Spleen (tissue), 3 donors: ENCODE results near the gene PDIA6.

Experiments
- POLR2A ChIP-seq, 3 donors: fragments of 450-650 bp; IDR thresholded peaks; one replicate each; pipeline ENCODE4 v1.5.1; 2017; ENCODE audit warnings: antibody characterized with exemption in 3 of 3, mild to moderate bottlenecking in 1 of 3
- POLR2AphosphoS5 ChIP-seq, 3 donors: sonication (generic); formaldehyde crosslinking; IDR thresholded peaks; one replicate each; pipeline ENCODE4 v1.5.1; 2017; ENCODE audit warnings: antibody characterized with exemption in 3 of 3

- TF ChIP-seq POLR2A (IDR thresholded peaks at IDR 0.05) (no peak), POLR2AphosphoS5 (IDR thresholded peaks at IDR 0.05) (no peak)
Observed at GRCh38 chr2:10779776-10780490, 32.7 kb downstream of the PDIA6 start.
